ENCODE measurements around the gene SRRM1. TPM values are rescaled to one million over a fixed set of nuclear protein-coding genes. Genes with fewer than 3 reads are reported as not detected.

Gene SRRM1
- total and polyA plus RNA-seq, 9 of the 15 experiments (the other 6 are each of a cell fraction or from before 2014, with no cell fraction given), result 54.5 to 268 (median 115) TPM

DNA sequence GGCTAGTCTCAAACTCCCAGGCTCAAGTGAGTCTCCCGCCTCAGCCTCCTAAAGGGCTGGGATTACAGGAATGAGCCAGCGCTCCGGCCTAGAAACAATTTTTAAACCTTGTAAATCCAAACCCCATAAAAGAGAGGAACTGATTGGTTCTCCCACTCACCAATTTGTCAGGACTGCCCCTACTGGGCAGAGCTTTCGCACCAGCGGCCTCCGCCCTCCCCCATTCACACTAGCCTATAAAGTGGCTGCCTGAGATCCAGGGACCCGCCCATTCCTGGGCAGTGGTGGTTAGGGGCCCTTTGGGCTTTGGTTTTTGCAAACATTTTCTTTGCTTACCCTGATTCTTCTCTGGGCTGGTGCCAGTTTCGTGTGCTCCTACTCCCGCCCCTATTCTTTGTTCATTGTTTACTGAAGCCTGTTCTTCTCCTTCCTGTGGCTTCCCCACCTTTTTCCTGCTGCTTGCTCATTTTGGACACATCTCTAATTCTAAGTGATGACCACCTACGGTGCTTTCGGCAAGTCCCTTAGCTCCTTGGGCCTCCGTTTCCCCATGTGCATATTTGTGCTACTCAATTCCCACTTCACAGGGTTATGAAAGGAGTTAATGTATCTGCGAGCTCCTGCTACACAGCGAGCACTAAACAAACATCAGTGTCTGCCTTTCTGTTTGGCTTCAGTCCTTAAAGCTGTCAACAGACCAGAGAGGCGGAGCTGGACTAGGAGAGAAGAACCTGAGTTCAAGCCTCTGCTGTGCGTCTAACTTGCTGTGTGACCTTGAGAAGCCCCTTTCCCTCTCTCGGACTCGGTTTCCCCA lies 62.4 kb downstream of the SRRM1 start (continued):
- TF ChIP-seq, protein P1, sequence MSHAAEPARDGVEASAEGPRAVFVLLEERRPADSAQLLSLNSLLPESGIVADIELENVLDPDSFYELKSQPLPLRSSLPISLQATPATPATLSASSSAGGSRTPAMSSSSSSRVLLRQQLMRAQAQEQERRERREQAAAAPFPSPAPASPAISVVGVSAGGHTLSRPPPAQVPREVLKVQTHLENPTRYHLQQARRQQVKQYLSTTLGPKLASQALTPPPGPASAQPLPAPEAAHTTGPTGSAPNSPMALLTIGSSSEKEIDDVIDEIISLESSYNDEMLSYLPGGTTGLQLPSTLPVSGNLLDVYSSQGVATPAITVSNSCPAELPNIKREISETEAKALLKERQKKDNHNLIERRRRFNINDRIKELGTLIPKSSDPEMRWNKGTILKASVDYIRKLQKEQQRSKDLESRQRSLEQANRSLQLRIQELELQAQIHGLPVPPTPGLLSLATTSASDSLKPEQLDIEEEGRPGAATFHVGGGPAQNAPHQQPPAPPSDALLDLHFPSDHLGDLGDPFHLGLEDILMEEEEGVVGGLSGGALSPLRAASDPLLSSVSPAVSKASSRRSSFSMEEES (CRISPR knock-in tag; IDR thresholded peaks at IDR 0.05), result no peak
- TF ChIP-seq, protein P2, sequence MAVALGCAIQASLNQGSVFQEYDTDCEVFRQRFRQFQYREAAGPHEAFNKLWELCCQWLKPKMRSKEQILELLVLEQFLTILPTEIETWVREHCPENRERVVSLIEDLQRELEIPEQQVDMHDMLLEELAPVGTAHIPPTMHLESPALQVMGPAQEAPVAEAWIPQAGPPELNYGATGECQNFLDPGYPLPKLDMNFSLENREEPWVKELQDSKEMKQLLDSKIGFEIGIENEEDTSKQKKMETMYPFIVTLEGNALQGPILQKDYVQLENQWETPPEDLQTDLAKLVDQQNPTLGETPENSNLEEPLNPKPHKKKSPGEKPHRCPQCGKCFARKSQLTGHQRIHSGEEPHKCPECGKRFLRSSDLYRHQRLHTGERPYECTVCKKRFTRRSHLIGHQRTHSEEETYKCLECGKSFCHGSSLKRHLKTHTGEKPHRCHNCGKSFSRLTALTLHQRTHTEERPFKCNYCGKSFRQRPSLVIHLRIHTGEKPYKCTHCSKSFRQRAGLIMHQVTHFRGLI (CRISPR knock-in tag; IDR thresholded peaks at IDR 0.05), result no peak
- no peak for TF ChIP-seq ZNF644 (tag; IDR thresholded peaks at IDR 0.05; ENCODE audit: low read depth)
- TF ChIP-seq CHD4 (IDR thresholded peaks at IDR 0.05; ENCODE audit: insufficient read depth, insufficient replicate concordance, low read depth, low read length, poor library complexity, severe bottlenecking), result no peak
- no peak for TF ChIP-seq ARID2 (IDR thresholded peaks at IDR 0.05)
- no peak for TF ChIP-seq KLF6 (CRISPR knock-in tag; IDR thresholded peaks at IDR 0.05; ENCODE audit: borderline replicate concordance)
- TF ChIP-seq CCNT2 (IDR thresholded peaks at IDR 0.05; ENCODE audit: borderline replicate concordance, extremely low read depth, insufficient read length, low read depth, low read length), result no peak
- TF ChIP-seq TOE1 (IDR thresholded peaks at IDR 0.05; ENCODE audit: borderline replicate concordance), result 0 out of 2 replicates have a peak, but pooled peaks have one; percentile 19
- TF ChIP-seq TOE1 (CRISPR knock-in tag; IDR thresholded peaks at IDR 0.05; ENCODE audit: borderline replicate concordance, low read depth), result no peak
- TF ChIP-seq NFYB (IDR thresholded peaks at IDR 0.05; ENCODE audit: extremely low read depth, insufficient read length), result peak; percentile 50
- no peak for TF ChIP-seq SMARCC2 (IDR thresholded peaks at IDR 0.05; ENCODE audit: low read depth)
- no peak for TF ChIP-seq NR2F6 (CRISPR knock-in tag; IDR thresholded peaks at IDR 0.05)
- peak; percentile 45 for TF ChIP-seq MEIS2 (IDR thresholded peaks at IDR 0.05; ENCODE audit: partially characterized antibody)
- no peak for TF ChIP-seq ZNF134 (CRISPR knock-in tag; conservative IDR thresholded peaks at IDR 0.05)
- TF ChIP-seq ZNF175 (CRISPR knock-in tag; IDR thresholded peaks at IDR 0.05; ENCODE audit: low read depth), result no peak
- TF ChIP-seq MAZ (CRISPR knock-in tag; conservative IDR thresholded peaks at IDR 0.05 in 1 of 2, IDR thresholded peaks at IDR 0.05 in 1 of 2), result no peak
- TF ChIP-seq, protein P3, sequence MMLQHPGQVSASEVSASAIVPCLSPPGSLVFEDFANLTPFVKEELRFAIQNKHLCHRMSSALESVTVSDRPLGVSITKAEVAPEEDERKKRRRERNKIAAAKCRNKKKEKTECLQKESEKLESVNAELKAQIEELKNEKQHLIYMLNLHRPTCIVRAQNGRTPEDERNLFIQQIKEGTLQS (IDR thresholded peaks at IDR 0.05), result no peak
- TF ChIP-seq, protein P3 (CRISPR knock-in tag; conservative IDR thresholded peaks at IDR 0.05), result no peak
- TF ChIP-seq, protein P4, sequence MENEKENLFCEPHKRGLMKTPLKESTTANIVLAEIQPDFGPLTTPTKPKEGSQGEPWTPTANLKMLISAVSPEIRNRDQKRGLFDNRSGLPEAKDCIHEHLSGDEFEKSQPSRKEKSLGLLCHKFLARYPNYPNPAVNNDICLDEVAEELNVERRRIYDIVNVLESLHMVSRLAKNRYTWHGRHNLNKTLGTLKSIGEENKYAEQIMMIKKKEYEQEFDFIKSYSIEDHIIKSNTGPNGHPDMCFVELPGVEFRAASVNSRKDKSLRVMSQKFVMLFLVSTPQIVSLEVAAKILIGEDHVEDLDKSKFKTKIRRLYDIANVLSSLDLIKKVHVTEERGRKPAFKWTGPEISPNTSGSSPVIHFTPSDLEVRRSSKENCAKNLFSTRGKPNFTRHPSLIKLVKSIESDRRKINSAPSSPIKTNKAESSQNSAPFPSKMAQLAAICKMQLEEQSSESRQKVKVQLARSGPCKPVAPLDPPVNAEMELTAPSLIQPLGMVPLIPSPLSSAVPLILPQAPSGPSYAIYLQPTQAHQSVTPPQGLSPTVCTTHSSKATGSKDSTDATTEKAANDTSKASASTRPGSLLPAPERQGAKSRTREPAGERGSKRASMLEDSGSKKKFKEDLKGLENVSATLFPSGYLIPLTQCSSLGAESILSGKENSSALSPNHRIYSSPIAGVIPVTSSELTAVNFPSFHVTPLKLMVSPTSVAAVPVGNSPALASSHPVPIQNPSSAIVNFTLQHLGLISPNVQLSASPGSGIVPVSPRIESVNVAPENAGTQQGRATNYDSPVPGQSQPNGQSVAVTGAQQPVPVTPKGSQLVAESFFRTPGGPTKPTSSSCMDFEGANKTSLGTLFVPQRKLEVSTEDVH (IDR thresholded peaks at IDR 0.05; ENCODE audit: low read depth, partially characterized antibody), result peak; percentile 30
- no peak for TF ChIP-seq GATAD2A (IDR thresholded peaks at IDR 0.05)
- no peak for TF ChIP-seq SUPT5H (IDR thresholded peaks at IDR 0.05)
